Measurements from ENCODE around the gene FAM185A.
"Not testable (repeated sequence)": the region's sequence is repeated elsewhere in the genome, so short reads cannot be mapped to it uniquely, and the experiment has no call there.

The FAM185A gene

GRCh38 chr7:102748605-102749444 is at the start of gene FAM185A:
Gene FAM185A, plus strand, starts transcription at chr7:102748999. Its CDS starts 209 bp downstream, at chr7:102749208.
- not testable (repeated sequence) for H3K36me3 Mint-ChIP-seq, H3K27me3 Mint-ChIP-seq, H3K9me3 Mint-ChIP-seq
- Mint-ChIP-seq H3K4me1 (peaks cover 16% of the 10 kb centered on the region), H3K27ac (peak within 1 kb of the TSS; percentile 91), H3K4me3 (peak within 1 kb of the TSS; percentile 76)

GRCh38 chr7:102713011-102713690 is 35.6 kb upstream of the FAM185A start:
- not testable (repeated sequence) for H3K36me3 Mint-ChIP-seq, H3K4me1 Mint-ChIP-seq, H3K27me3 Mint-ChIP-seq, H3K9me3 Mint-ChIP-seq
- Mint-ChIP-seq H3K4me3 (peak overlapping the region; percentile 15), H3K27ac (peak overlapping the region; percentile 14)

GRCh38 chr7:102713691-102714080 is 35.1 kb upstream of the FAM185A start:
- not testable (repeated sequence) for H3K36me3 Mint-ChIP-seq, H3K4me1 Mint-ChIP-seq, H3K9me3 Mint-ChIP-seq, H3K27me3 Mint-ChIP-seq, H3K4me3 Mint-ChIP-seq
- peak overlapping the region; percentile 14 for H3K27ac Mint-ChIP-seq

GRCh38 chr7:102714774-102715522 is 33.9 kb upstream of the FAM185A start:
- not testable (repeated sequence) for H3K4me1 Mint-ChIP-seq, H3K9me3 Mint-ChIP-seq, H3K27me3 Mint-ChIP-seq, H3K27ac Mint-ChIP-seq, H3K4me3 Mint-ChIP-seq, H3K36me3 Mint-ChIP-seq

GRCh38 chr7:102715718-102716117 is 33.1 kb upstream of the FAM185A start:
- H3K27ac Mint-ChIP-seq, H3K4me1 Mint-ChIP-seq: not testable (repeated sequence)

GRCh38 chr7:102718491-102718890 is 30.3 kb upstream of the FAM185A start:
- not testable (repeated sequence) for H3K4me3 Mint-ChIP-seq, H3K27me3 Mint-ChIP-seq, H3K36me3 Mint-ChIP-seq, H3K4me1 Mint-ChIP-seq, H3K27ac Mint-ChIP-seq, H3K9me3 Mint-ChIP-seq

More at GRCh38 chr7:102715718-102716117, 33.1 kb upstream of the FAM185A start:
- H3K27me3 Mint-ChIP-seq, H3K9me3 Mint-ChIP-seq, H3K36me3 Mint-ChIP-seq, H3K4me3 Mint-ChIP-seq: not testable (repeated sequence)

- not testable (repeated sequence) for H3K27ac Mint-ChIP-seq, H3K9me3 Mint-ChIP-seq, H3K4me1 Mint-ChIP-seq, H3K4me3 Mint-ChIP-seq, H3K27me3 Mint-ChIP-seq, H3K36me3 Mint-ChIP-seq
Measured at GRCh38 chr7:102726170-102726569, 22.6 kb upstream of the FAM185A start.

GRCh38 chr7:102729670-102730069 is 19.1 kb upstream of the FAM185A start:
- H3K4me1 Mint-ChIP-seq, H3K9me3 Mint-ChIP-seq, H3K4me3 Mint-ChIP-seq, H3K27ac Mint-ChIP-seq, H3K27me3 Mint-ChIP-seq, H3K36me3 Mint-ChIP-seq: not testable (repeated sequence)

- not testable (repeated sequence) for H3K27me3 Mint-ChIP-seq, H3K4me3 Mint-ChIP-seq, H3K36me3 Mint-ChIP-seq, H3K4me1 Mint-ChIP-seq, H3K9me3 Mint-ChIP-seq, H3K27ac Mint-ChIP-seq
Measured at GRCh38 chr7:102730431-102730830, 18.4 kb upstream of the FAM185A start.

GRCh38 chr7:102742002-102742771 is 6.6 kb upstream of the FAM185A start:
- H3K27me3 Mint-ChIP-seq: not testable (repeated sequence)

GRCh38 chr7:102743861-102744260 is 4.9 kb upstream of the FAM185A start:
- H3K27ac Mint-ChIP-seq, H3K36me3 Mint-ChIP-seq, H3K9me3 Mint-ChIP-seq, H3K27me3 Mint-ChIP-seq, H3K4me3 Mint-ChIP-seq, H3K4me1 Mint-ChIP-seq: not testable (repeated sequence)

More at GRCh38 chr7:102742002-102742771, 6.6 kb upstream of the FAM185A start:
- H3K36me3 Mint-ChIP-seq, H3K4me1 Mint-ChIP-seq, H3K27ac Mint-ChIP-seq, H3K4me3 Mint-ChIP-seq, H3K9me3 Mint-ChIP-seq: not testable (repeated sequence)

- not testable (repeated sequence) for H3K27me3 Mint-ChIP-seq, H3K9me3 Mint-ChIP-seq, H3K4me3 Mint-ChIP-seq, H3K36me3 Mint-ChIP-seq, H3K27ac Mint-ChIP-seq
- H3K4me1 Mint-ChIP-seq: peaks cover 12% of the 10 kb centered on the region
Measured at GRCh38 chr7:102745494-102746288, 3.1 kb upstream of the FAM185A start.

GRCh38 chr7:102749445-102749786 is 617 bp downstream of the FAM185A start:
- H3K9me3 Mint-ChIP-seq, H3K36me3 Mint-ChIP-seq, H3K27me3 Mint-ChIP-seq, H3K27ac Mint-ChIP-seq: not testable (repeated sequence)
- H3K4me3 Mint-ChIP-seq: peak overlapping the region; percentile 76
- H3K4me1 Mint-ChIP-seq: peaks cover 16% of the 10 kb centered on the region

- not testable (repeated sequence) for H3K4me1 Mint-ChIP-seq, H3K4me3 Mint-ChIP-seq, H3K27me3 Mint-ChIP-seq, H3K36me3 Mint-ChIP-seq, H3K27ac Mint-ChIP-seq, H3K9me3 Mint-ChIP-seq
Measured at GRCh38 chr7:102758227-102758626, 9.4 kb downstream of the FAM185A start.

- not testable (repeated sequence) for H3K36me3 Mint-ChIP-seq, H3K4me1 Mint-ChIP-seq, H3K27ac Mint-ChIP-seq, H3K27me3 Mint-ChIP-seq, H3K4me3 Mint-ChIP-seq, H3K9me3 Mint-ChIP-seq
Measured at GRCh38 chr7:102759934-102760333, 11.1 kb downstream of the FAM185A start.
